ENCODE measurements around the gene GNB3.
A peak's percentile ranks its signal among the peaks of the same experiment; 100 is the strongest.

The GNB3 gene

GRCh38 chr12:6837370-6838060 is 3.2 kb upstream of the GNB3 start:
- Histone ChIP-seq H3K9ac (ENCODE audit: low read depth, low read length) (no peak overlapping the region), H3K36me3 (ENCODE audit: insufficient read depth, low read length) (peaks cover 13% of the 10 kb centered on the region; the same call in 1 of the 2 replicates), H3K4me1 (ENCODE audit: insufficient read depth, low read length) (peaks cover 5% of the 10 kb centered on the region), H3K9me3 (ENCODE audit: control insufficient read depth, insufficient read depth, low read length) (no peaks in the 10 kb centered on the region)

- Histone ChIP-seq H3K9ac (ENCODE audit: low read depth, low read length) (no peak overlapping the region), H3K36me3 (ENCODE audit: insufficient read depth, low read length) (peaks cover 11% of the 10 kb centered on the region; the same call in 1 of the 2 replicates), H3K9me3 (ENCODE audit: control insufficient read depth, insufficient read depth, low read length) (no peaks in the 10 kb centered on the region), H3K4me1 (ENCODE audit: insufficient read depth, low read length) (peaks cover 5% of the 10 kb centered on the region)
Observed at GRCh38 chr12:6838854-6839253, 1.9 kb upstream of the GNB3 start.

GRCh38 chr12:6839482-6840201 is 1.1 kb upstream of the GNB3 start:
- H3K36me3 ChIP-seq (ENCODE audit: insufficient read depth, low read length) = peaks cover 5% of the 10 kb centered on the region
- no peak overlapping the region for H3K9ac ChIP-seq (ENCODE audit: low read depth, low read length)
- no peaks in the 10 kb centered on the region for H3K9me3 ChIP-seq (ENCODE audit: control insufficient read depth, insufficient read depth, low read length)
- H3K4me1 ChIP-seq (ENCODE audit: insufficient read depth, low read length) = peaks cover 5% of the 10 kb centered on the region

- Histone ChIP-seq H3K4me1 (ENCODE audit: insufficient read depth, low read length) (peaks cover 5% of the 10 kb centered on the region), H3K36me3 (ENCODE audit: insufficient read depth, low read length) (peaks cover 11% of the 10 kb centered on the region), H3K9me3 (ENCODE audit: control insufficient read depth, insufficient read depth, low read length) (no peaks in the 10 kb centered on the region), H3K9ac (ENCODE audit: low read depth, low read length) (no peak overlapping the region)
Observed at GRCh38 chr12:6840330-6840729, 395 bp upstream of the GNB3 start.

- H3K36me3 ChIP-seq (ENCODE audit: insufficient read depth, low read length) = peaks cover 10% of the 10 kb centered on the region
- no peaks in the 10 kb centered on the region for H3K9me3 ChIP-seq (ENCODE audit: control insufficient read depth, insufficient read depth, low read length)
- H3K9ac ChIP-seq (ENCODE audit: low read depth, low read length) = no peak overlapping the region
- peaks cover 5% of the 10 kb centered on the region for H3K4me1 ChIP-seq (ENCODE audit: insufficient read depth, low read length)
Observed at GRCh38 chr12:6842075-6842474, 1.4 kb downstream of the GNB3 start.

GRCh38 chr12:6843118-6843902 is 2.6 kb downstream of the GNB3 start:
- peaks cover 5% of the 10 kb centered on the region for H3K4me1 ChIP-seq (ENCODE audit: insufficient read depth, low read length)
- H3K9ac ChIP-seq (ENCODE audit: low read depth, low read length) = no peak overlapping the region
- peaks cover 10% of the 10 kb centered on the region for H3K36me3 ChIP-seq (ENCODE audit: insufficient read depth, low read length)
- H3K9me3 ChIP-seq (ENCODE audit: control insufficient read depth, insufficient read depth, low read length) = no peaks in the 10 kb centered on the region

GRCh38 chr12:6845395-6845794 is 4.7 kb downstream of the GNB3 start:
- no peak overlapping the region for H3K9ac ChIP-seq (ENCODE audit: low read depth, low read length)
- no peaks in the 10 kb centered on the region for H3K9me3 ChIP-seq (ENCODE audit: control insufficient read depth, insufficient read depth, low read length)
- peaks cover 10% of the 10 kb centered on the region; the same call in 1 of the 2 replicates for H3K36me3 ChIP-seq (ENCODE audit: insufficient read depth, low read length)
- peaks cover 1% of the 10 kb centered on the region for H3K4me1 ChIP-seq (ENCODE audit: insufficient read depth, low read length)

- no peak overlapping the region for H3K9ac ChIP-seq (ENCODE audit: low read depth, low read length)
- peaks cover 10% of the 10 kb centered on the region; the same call in 1 of the 2 replicates for H3K36me3 ChIP-seq (ENCODE audit: insufficient read depth, low read length)
Observed at GRCh38 chr12:6846316-6846869, 5.7 kb downstream of the GNB3 start.

GRCh38 chr12:6847676-6848075 is 7.0 kb downstream of the GNB3 start:
- no peaks in the 10 kb centered on the region for H3K9me3 ChIP-seq (ENCODE audit: control insufficient read depth, insufficient read depth, low read length)
- H3K9ac ChIP-seq (ENCODE audit: low read depth, low read length) = no peak overlapping the region
- H3K36me3 ChIP-seq (ENCODE audit: insufficient read depth, low read length) = peaks cover 10% of the 10 kb centered on the region; the same call in 1 of the 2 replicates
- no peaks in the 10 kb centered on the region; the same call in 1 of the 2 replicates for H3K4me1 ChIP-seq (ENCODE audit: insufficient read depth, low read length)

More at GRCh38 chr12:6846316-6846869, 5.7 kb downstream of the GNB3 start:
- Histone ChIP-seq H3K4me1 (ENCODE audit: insufficient read depth, low read length) (no peaks in the 10 kb centered on the region; the same call in 1 of the 2 replicates), H3K9me3 (ENCODE audit: control insufficient read depth, insufficient read depth, low read length) (no peaks in the 10 kb centered on the region)

GRCh38 chr12:6849427-6849826 is 8.7 kb downstream of the GNB3 start:
- Histone ChIP-seq H3K9me3 (ENCODE audit: control insufficient read depth, insufficient read depth, low read length) (no peaks in the 10 kb centered on the region), H3K9ac (ENCODE audit: low read depth, low read length) (no peak overlapping the region), H3K4me1 (ENCODE audit: insufficient read depth, low read length) (peaks cover 12% of the 10 kb centered on the region), H3K36me3 (ENCODE audit: insufficient read depth, low read length) (peaks cover 10% of the 10 kb centered on the region; the same call in 1 of the 2 replicates)

- Histone ChIP-seq H3K9me3 (ENCODE audit: control insufficient read depth, insufficient read depth, low read length) (no peaks in the 10 kb centered on the region), H3K36me3 (ENCODE audit: insufficient read depth, low read length) (peaks cover 6% of the 10 kb centered on the region; the same call in 1 of the 2 replicates), H3K9ac (ENCODE audit: low read depth, low read length) (peak overlapping the region; percentile 82), H3K4me1 (ENCODE audit: insufficient read depth, low read length) (peaks cover 12% of the 10 kb centered on the region)
Observed at GRCh38 chr12:6849976-6850560, 9.3 kb downstream of the GNB3 start.

- Histone ChIP-seq H3K9me3 (ENCODE audit: control insufficient read depth, insufficient read depth, low read length) (no peaks in the 10 kb centered on the region), H3K36me3 (ENCODE audit: insufficient read depth, low read length) (peaks cover 4% of the 10 kb centered on the region; the same call in 1 of the 2 replicates), H3K4me1 (ENCODE audit: insufficient read depth, low read length) (peaks cover 12% of the 10 kb centered on the region), H3K9ac (ENCODE audit: low read depth, low read length) (peak overlapping the region; percentile 82)
Observed at GRCh38 chr12:6850796-6851152, 10.0 kb downstream of the GNB3 start.

GRCh38 chr12:6851153-6851920 is 10.6 kb downstream of the GNB3 start, which contains the start of gene CDCA3:
Gene CDCA3 (minus strand): TSS chr12:6851286. CDS start chr12:6850952, 334 bp downstream.
- Histone ChIP-seq H3K9me3 (ENCODE audit: control insufficient read depth, insufficient read depth, low read length) (no peaks in the 10 kb centered on the region), H3K36me3 (ENCODE audit: insufficient read depth, low read length) (peaks cover 5% of the 10 kb centered on the region; the same call in 1 of the 2 replicates), H3K9ac (ENCODE audit: low read depth, low read length) (peak within 1 kb of the TSS; percentile 82), H3K4me1 (ENCODE audit: insufficient read depth, low read length) (peaks cover 12% of the 10 kb centered on the region)

All from ES-I3 (cell line).